Smooth muscle cell (in vitro differentiated cells): ENCODE measurements around the gene TRRAP. TPM values are rescaled to one million over a fixed set of nuclear protein-coding genes. Genes with fewer than 3 reads are reported as not detected.

Experiments used
- DNase-seq: peaks from one replicate; lab custom pipeline; 2025; ENCODE audit not compliant: unreplicated experiment; lab: John Stamatoyannopoulos, UW
- H2AFZ ChIP-seq: fragments of 200-600 bp; sonication (generic); 2 replicates; pipeline ENCODE4 v1.6.0; 2016; ENCODE audit warnings: antibody characterized with exemption, low read depth, mild to moderate bottlenecking
- H3F3A ChIP-seq: fragments of 200-600 bp; sonication (generic); 2 replicates; pipeline ENCODE4 v1.6.0; 2017; ENCODE audit warnings: antibody characterized with exemption, low read depth
- H3K27ac ChIP-seq: fragments of 200-600 bp; sonication (generic); 2 replicates; pipeline ENCODE4 v1.5.1; 2016; ENCODE audit warnings: low read depth, mild to moderate bottlenecking
- H3K27me3 ChIP-seq: fragments of 200-600 bp; sonication (generic); 2 replicates; pipeline ENCODE4 v1.6.1; 2016; ENCODE audit warnings: low read depth, mild to moderate bottlenecking
- H3K36me3 ChIP-seq: fragments of 200-600 bp; sonication (generic); 2 replicates; pipeline ENCODE4 v1.5.1; 2016; ENCODE audit warnings: low read depth
- H3K4me1 ChIP-seq: fragments of 200-600 bp; sonication (generic); 2 replicates; pipeline ENCODE4 v1.5.1; 2016; ENCODE audit warnings: low read depth
- H3K4me2 ChIP-seq: fragments of 200-600 bp; sonication (generic); 2 replicates; pipeline ENCODE4 v1.6.0; 2016; ENCODE audit warnings: mild to moderate bottlenecking
- H3K4me3 ChIP-seq: fragments of 200-600 bp; sonication (generic); 2 replicates; pipeline ENCODE4 v1.5.1; 2016; ENCODE audit warnings: mild to moderate bottlenecking
- H3K79me2 ChIP-seq: fragments of 200-600 bp; sonication (generic); 2 replicates; pipeline ENCODE4 v1.6.0; 2016; ENCODE audit warnings: low read depth, mild to moderate bottlenecking
- H3K9ac ChIP-seq: fragments of 200-600 bp; sonication (generic); 2 replicates; pipeline ENCODE4 v1.6.0; 2016; ENCODE audit warnings: low read depth
- H3K9me3 ChIP-seq: fragments of 200-600 bp; sonication (generic); replicated peaks from 2 replicates; pipeline ENCODE4 v1.5.1; 2016; ENCODE audit warnings: low read depth
- H4K20me1 ChIP-seq: fragments of 200-600 bp; sonication (generic); 2 replicates; pipeline ENCODE4 v1.6.0; 2016; ENCODE audit warnings: low read depth
- WGBS: methylation state at CpG from one replicate; pipeline ENCODE4 v1.1.7; 2016; ENCODE audit warnings: low lambda C conversion rate; 5-methylcytosine and 5-hydroxymethylcytosine counted together
- polyA plus RNA-seq: library from polyadenylated mRNA; unstranded; fragments of >200 nt; fragmentation: Nextera tagmentation; extraction: Ambion mirVana; gene quantifications from 2 replicates; pipeline ENCODE4 v1.2.1, GENCODE V29; 2016
- total RNA-seq: library from RNA; depleted of rRNA; stranded (reverse); fragments of >200 nt; gene quantifications from 2 replicates; pipeline ENCODE4 v1.2.3, GENCODE V29; 2014
- TF ChIP-seq, protein P1 (sequence below): fragments of 200-600 bp; sonication (generic); IDR thresholded peaks from 2 replicates; pipeline ENCODE4 v1.5.1; 2017; ENCODE audit warnings: borderline replicate concordance, mild to moderate bottlenecking, antibody characterized with exemption; ENCODE audit not compliant: insufficient read depth, poor library complexity, severe bottlenecking

The TRRAP gene
- total and polyA plus RNA-seq, 2 experiments from 2014 or later: 3.9 to 24.8 TPM

DNA sequence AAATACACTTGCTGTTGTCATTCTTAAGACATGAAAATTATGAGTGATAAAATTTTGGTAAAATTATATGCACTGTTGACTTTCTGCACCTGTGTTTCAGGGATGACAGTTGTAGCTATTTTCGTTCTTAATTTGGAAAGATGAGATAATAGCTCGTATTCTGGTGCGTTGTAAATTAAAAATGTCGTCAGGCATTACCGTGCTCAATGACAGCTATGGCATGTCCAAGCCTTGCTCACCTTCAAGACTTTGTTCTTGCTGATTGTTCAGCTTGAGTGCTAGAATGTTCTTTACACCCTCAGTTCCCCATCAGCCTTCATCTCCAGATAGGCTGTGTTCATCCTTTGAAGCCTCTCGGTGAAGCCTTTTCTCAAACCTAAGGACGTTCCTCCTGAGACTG, 21.5 kb downstream of the TRRAP start:
- TF ChIP-seq, protein P1, sequence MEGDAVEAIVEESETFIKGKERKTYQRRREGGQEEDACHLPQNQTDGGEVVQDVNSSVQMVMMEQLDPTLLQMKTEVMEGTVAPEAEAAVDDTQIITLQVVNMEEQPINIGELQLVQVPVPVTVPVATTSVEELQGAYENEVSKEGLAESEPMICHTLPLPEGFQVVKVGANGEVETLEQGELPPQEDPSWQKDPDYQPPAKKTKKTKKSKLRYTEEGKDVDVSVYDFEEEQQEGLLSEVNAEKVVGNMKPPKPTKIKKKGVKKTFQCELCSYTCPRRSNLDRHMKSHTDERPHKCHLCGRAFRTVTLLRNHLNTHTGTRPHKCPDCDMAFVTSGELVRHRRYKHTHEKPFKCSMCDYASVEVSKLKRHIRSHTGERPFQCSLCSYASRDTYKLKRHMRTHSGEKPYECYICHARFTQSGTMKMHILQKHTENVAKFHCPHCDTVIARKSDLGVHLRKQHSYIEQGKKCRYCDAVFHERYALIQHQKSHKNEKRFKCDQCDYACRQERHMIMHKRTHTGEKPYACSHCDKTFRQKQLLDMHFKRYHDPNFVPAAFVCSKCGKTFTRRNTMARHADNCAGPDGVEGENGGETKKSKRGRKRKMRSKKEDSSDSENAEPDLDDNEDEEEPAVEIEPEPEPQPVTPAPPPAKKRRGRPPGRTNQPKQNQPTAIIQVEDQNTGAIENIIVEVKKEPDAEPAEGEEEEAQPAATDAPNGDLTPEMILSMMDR: no peak
- Histone ChIP-seq H3K9ac (no peak overlapping the region), H4K20me1 (no peaks in the 10 kb centered on the region), H3K9me3 (no peaks in the 10 kb centered on the region), H3K4me1 (no peaks in the 10 kb centered on the region), H3F3A (no peaks in the 10 kb centered on the region), H3K27ac (no peak overlapping the region), H3K79me2 (no peaks in the 10 kb centered on the region), H2AFZ (no peak overlapping the region), H3K4me3 (no peak overlapping the region), H3K36me3 (peaks cover 36% of the 10 kb centered on the region), H3K4me2 (no peak overlapping the region), H3K27me3 (no peaks in the 10 kb centered on the region)
- no peak for DNase-seq
- WGBS: 97% methylated on average over 7 of the region's 7 CpGs

DNA sequence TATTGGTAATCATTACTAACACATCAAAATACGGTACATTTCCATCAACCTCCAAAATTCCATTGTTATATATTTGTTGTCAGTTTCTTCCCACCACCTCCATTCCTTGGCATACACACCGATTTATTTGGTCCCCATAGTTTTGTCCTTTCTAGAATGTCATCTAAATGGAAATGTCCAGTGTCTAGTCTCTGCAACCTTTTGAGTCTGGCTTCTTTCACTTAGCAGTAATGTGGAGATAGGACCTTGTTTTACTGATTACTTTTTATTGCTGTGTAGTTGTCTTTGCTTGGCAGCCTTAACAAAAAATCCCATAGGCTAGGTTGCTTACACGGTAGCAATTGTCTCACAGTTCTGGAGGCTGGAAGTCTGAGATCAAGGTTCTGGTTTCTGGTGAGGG, 22.5 kb downstream of the TRRAP start:
- no peaks in the 10 kb centered on the region for H4K20me1 ChIP-seq
- no peak overlapping the region for H3K4me3 ChIP-seq
- no peaks in the 10 kb centered on the region for H3F3A ChIP-seq
- H2AFZ ChIP-seq: no peak overlapping the region
- no peaks in the 10 kb centered on the region for H3K4me1 ChIP-seq
- peaks cover 34% of the 10 kb centered on the region for H3K36me3 ChIP-seq
- no peak overlapping the region for H3K27ac ChIP-seq
- H3K4me2 ChIP-seq: no peak overlapping the region
- WGBS: 93% methylated on average over 3 of the region's 3 CpGs
- TF ChIP-seq, protein P1: no peak
- H3K27me3 ChIP-seq: no peaks in the 10 kb centered on the region
- H3K79me2 ChIP-seq: no peaks in the 10 kb centered on the region
- no peak for DNase-seq
- no peaks in the 10 kb centered on the region for H3K9me3 ChIP-seq
- H3K9ac ChIP-seq: no peak overlapping the region

DNA sequence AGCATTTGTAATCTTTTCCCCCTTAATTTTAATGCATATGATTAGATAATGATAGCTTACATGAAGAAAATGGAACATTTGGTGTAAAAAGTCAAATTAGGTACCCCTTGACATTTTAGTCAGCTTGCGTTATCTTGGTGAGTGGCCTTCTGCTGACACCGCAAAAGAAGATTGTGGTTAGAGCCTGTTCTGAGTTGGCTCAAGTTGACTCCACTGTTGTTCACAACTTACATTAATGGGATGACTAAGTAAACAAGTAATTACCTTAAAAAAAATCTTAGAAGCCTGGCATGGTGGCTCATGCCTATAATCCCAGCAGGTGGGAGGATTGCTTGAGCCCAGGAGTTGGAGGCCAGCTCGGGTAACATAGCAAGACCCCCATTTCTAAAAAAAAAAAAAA, 24.2 kb downstream of the TRRAP start:
- peaks cover 23% of the 10 kb centered on the region for H3K36me3 ChIP-seq
- WGBS: 85% methylated on average over 3 of the region's 3 CpGs
- no peak for DNase-seq

DNA sequence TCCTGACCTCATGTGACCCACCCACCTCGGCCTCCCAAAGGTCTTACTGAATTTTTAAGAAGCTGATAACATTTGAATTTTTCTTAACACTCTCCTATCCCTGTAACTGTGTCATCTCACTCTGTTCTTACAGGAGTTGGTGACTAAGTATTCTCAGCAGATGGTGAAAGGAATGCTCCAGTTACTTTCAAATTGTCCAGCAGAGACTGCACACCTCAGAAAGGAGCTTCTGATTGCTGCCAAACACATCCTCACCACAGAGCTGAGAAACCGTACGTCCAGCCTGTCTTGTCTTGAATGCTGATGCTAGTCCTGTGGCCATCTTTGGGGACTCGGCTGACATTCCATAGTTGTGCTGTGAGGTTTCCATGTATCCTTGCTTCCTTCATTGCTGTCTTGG, 24.9 kb downstream of the TRRAP start:
- H3K27me3 ChIP-seq: no peaks in the 10 kb centered on the region
- WGBS: 99% methylated on average over 4 of the region's 4 CpGs

More for the DNA sequence above, 24.2 kb downstream of the TRRAP start:
- TF ChIP-seq, protein P1: no peak
- H3K9ac ChIP-seq: no peak overlapping the region
- no peak overlapping the region for H3K4me2 ChIP-seq
- no peaks in the 10 kb centered on the region for H3F3A ChIP-seq
- no peak overlapping the region for H3K27ac ChIP-seq
- no peaks in the 10 kb centered on the region for H3K9me3 ChIP-seq
- H3K79me2 ChIP-seq: no peaks in the 10 kb centered on the region
- no peaks in the 10 kb centered on the region for H3K27me3 ChIP-seq
- H3K4me3 ChIP-seq: no peak overlapping the region
- no peaks in the 10 kb centered on the region for H3K4me1 ChIP-seq
- no peaks in the 10 kb centered on the region for H4K20me1 ChIP-seq
- H2AFZ ChIP-seq: no peak overlapping the region

More for the DNA sequence above, 24.9 kb downstream of the TRRAP start:
- no peak for DNase-seq
- Histone ChIP-seq H3K4me1 (no peaks in the 10 kb centered on the region), H3K79me2 (no peaks in the 10 kb centered on the region), H3K27ac (no peak overlapping the region), H3K9me3 (no peaks in the 10 kb centered on the region), H3K4me3 (no peak overlapping the region), H2AFZ (no peak overlapping the region), H3K4me2 (no peak overlapping the region), H3K36me3 (peaks cover 23% of the 10 kb centered on the region), H4K20me1 (peaks cover 3% of the 10 kb centered on the region), H3K9ac (no peak overlapping the region), H3F3A (no peaks in the 10 kb centered on the region)
- TF ChIP-seq, protein P1: no peak
